Measurements from ENCODE around the gene PKN3. TPM values are rescaled to one million over a fixed set of nuclear protein-coding genes. Genes with fewer than 3 reads are reported as not detected.

The PKN3 gene
- total RNA-seq = 1 to 10 TPM; 2.4 to 8.4 (median 4.1) TPM

DNA sequence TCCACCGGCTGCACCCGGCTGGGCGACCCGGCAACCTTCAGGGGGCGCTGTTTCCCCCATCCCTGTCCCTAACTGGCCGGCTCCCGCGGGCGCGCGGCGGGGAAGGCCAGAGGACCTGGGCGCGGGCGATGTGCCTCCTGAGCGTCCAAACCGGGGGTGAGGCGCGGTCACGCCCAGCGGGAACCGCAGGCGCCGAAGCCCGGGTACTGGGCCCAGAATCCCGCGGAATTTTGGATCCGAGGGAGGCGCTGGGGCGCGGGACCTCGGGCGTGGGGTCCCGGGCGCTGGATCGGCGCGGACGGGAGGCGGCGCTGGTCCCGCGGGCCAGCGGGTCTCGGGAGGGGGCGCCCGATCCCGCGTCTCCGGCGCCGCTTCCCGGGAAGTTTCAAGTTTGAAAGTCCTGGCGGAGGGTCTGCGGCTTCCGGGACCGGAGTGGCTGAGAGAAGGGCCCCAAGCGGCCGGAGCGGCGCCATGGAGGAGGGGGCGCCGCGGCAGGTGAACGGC, at the start of gene PKN3:
Gene PKN3, plus strand, starts transcription at position 59 of the 504 bp plus-strand sequence. Its CDS starts 413 bp downstream, at position 472.
- TF ChIP-seq POLR2A (IDR thresholded peaks at IDR 0.05) = no peak
- TF ChIP-seq, protein P1, sequence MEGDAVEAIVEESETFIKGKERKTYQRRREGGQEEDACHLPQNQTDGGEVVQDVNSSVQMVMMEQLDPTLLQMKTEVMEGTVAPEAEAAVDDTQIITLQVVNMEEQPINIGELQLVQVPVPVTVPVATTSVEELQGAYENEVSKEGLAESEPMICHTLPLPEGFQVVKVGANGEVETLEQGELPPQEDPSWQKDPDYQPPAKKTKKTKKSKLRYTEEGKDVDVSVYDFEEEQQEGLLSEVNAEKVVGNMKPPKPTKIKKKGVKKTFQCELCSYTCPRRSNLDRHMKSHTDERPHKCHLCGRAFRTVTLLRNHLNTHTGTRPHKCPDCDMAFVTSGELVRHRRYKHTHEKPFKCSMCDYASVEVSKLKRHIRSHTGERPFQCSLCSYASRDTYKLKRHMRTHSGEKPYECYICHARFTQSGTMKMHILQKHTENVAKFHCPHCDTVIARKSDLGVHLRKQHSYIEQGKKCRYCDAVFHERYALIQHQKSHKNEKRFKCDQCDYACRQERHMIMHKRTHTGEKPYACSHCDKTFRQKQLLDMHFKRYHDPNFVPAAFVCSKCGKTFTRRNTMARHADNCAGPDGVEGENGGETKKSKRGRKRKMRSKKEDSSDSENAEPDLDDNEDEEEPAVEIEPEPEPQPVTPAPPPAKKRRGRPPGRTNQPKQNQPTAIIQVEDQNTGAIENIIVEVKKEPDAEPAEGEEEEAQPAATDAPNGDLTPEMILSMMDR (IDR thresholded peaks at IDR 0.05) = peak in 1 of 3 donors; percentile 86
- H3K4me3 ChIP-seq (ENCODE audit: low read depth, poor library complexity, severe bottlenecking) = peak within 1 kb of the TSS; percentile 37
- intact Hi-C loops (cut with DNase I; ENCODE audit: low total_unique reads) = no loop called here
- 0 to 1% methylated on average over 16 to 39 of the region's 65 CpGs for WGBS, 2 donors
- DNase-seq (ENCODE audit: low spot score in 2 of 2) = peak; percentile 75 to 97

DNA sequence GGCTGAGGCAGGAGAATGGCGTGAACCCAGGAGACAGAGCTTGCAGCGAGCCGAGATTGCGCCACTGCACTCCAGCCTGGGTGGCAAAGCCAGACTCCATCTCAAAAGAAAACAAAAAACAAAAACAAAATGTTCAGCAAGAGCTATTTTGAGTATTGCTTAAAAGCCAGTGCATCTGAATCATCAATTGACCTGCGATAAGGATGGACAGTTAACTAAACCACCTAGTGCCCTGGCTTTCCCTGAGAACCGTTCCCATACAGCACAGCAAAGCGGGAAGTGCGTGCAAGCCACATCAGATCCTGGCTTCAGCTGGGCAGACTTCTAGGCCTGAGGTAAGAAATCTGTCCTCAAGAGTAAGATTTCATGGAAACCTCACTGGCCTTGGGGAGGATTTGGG, 48.4 kb upstream of the PKN3 start:
- TF ChIP-seq, protein P1 (IDR thresholded peaks at IDR 0.05) = no peak
- no peak for TF ChIP-seq POLR2A (IDR thresholded peaks at IDR 0.05)
- WGBS, 2 donors = 95 to 96% methylated on average over 8 of the region's 8 CpGs
- no peak overlapping the region for H3K4me3 ChIP-seq (ENCODE audit: low read depth, poor library complexity, severe bottlenecking)
- no peak for DNase-seq (ENCODE audit: low spot score in 2 of 2)
- intact Hi-C loops (cut with DNase I; ENCODE audit: low total_unique reads) = no loop called here

DNA sequence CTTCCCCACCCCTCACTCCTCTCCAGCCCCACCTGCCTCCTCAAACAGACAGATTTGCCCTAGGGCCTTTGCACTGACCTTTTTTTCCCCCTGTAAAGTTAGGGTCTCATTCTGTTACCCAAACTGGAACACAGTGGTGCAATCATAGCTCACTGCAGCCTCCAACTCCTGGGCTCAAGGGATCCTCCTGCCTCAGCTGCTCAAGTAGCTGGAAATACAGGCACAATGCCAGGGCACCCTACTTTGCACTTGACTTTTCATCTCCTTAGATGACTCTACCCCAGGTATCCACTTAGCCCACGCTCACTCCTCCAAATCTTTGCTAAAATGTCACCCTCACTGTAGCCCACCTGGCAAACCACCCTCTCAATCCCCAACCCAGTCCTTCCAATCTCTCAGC, 47.8 kb upstream of the PKN3 start:
- H3K4me3 ChIP-seq (ENCODE audit: low read depth, poor library complexity, severe bottlenecking) = no peak overlapping the region
- TF ChIP-seq POLR2A (IDR thresholded peaks at IDR 0.05) = no peak
- TF ChIP-seq, protein P1 (IDR thresholded peaks at IDR 0.05) = no peak
- WGBS, 2 donors = 95 to 100% methylated on average over 1 of the region's 1 CpG

DNA sequence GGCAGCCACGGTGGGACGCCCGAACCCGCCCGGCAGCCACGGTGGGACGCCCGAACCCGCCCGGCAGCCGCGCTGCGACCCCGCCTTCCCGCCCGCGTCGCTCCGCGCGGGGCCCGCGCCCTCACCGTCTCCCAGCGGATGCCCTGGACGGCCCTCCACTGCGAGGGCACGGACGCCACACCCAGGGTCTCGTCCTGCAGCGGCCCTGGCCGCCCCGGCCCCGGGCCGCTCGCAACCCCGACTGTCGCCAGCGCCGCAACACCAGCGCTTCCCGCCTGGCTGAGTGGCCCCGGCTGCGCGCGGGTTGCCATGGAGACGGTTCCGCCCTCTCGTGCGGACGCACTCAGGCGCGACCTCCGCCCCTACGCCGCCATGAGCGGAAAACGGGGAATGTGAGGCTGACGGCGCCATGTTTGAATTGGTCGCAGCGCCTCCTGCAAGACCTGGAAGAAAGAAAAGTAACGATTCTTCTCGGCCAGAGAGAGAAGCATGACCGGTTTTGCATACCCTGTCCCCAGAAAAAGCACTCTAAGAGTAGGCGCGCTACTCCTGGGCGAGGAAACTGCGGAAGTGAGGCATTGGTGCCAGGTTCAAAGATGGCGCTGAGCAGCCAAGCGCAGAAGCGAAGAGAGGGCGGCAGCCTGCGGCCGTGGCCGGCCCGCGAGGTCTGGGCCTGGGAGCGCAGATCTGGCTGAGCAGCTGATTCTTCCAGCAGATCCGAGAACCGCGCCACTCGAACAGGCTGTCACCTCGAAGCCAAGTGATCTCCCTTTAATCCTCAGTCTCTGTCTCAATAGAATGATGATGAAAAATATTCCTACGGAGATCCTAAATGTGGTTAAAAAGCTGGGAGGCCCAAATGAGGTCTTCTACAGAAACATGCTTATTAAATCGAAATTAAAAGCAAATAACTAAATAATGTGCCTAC, 45.6 kb upstream of the PKN3 start, which contains the start of gene DYNC2I2:
Gene DYNC2I2, minus strand, starts transcription at position 432 of the 928 bp plus-strand sequence. Its CDS starts 121 bp downstream, at position 311.
- TF ChIP-seq, protein P1 (IDR thresholded peaks at IDR 0.05) = no peak
- peak within 1 kb of the TSS; percentile 68 for H3K4me3 ChIP-seq (ENCODE audit: low read depth, poor library complexity, severe bottlenecking)
- 1% methylated on average over 43 to 69 of the region's 86 CpGs for WGBS, 2 donors
- intact Hi-C loops (cut with DNase I; ENCODE audit: low total_unique reads) = no loop called here
- peak; percentile 92 to 99 for DNase-seq (ENCODE audit: low spot score in 2 of 2)

More for the DNA sequence above, 47.8 kb upstream of the PKN3 start:
- no peak for DNase-seq (ENCODE audit: low spot score in 2 of 2)
- intact Hi-C loops (cut with DNase I; ENCODE audit: low total_unique reads) = no loop called here

DNA sequence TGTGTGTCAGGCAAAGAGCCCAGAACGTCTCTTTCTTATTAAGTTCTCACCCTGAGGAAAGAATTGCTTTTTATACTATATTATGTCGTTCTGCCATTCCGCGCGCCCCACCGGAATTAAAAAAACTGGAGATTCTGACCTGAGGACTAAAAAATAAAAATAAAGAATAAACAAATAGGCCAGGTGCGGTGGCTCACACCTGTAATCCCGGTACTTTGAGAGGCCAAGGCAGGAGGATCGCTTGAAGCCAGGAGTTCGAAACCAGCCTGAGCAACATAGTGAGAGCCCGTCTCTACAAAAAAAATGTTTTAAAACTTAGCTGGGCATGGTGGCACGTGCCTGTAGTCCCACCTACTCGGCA, 45.0 kb upstream of the PKN3 start:
- 95 to 96% methylated on average over 13 of the region's 13 CpGs for WGBS, 2 donors
- no peak for DNase-seq (ENCODE audit: low spot score in 2 of 2)
- intact Hi-C loops (cut with DNase I; ENCODE audit: low total_unique reads) = no loop called here
- H3K4me3 ChIP-seq (ENCODE audit: low read depth, poor library complexity, severe bottlenecking) = no peak overlapping the region
- TF ChIP-seq, protein P1 (IDR thresholded peaks at IDR 0.05) = no peak
- no peak for TF ChIP-seq POLR2A (IDR thresholded peaks at IDR 0.05)

All from lower leg skin (tissue), 4 donors.